Colonic mucosa (tissue), 4 donors: Measurements from ENCODE around the gene NTHL1. TPM values are rescaled to one million over a fixed set of nuclear protein-coding genes. Genes with fewer than 3 reads are reported as not detected.
"Not testable (repeated sequence)": the region's sequence is repeated elsewhere in the genome, so short reads cannot be mapped to it uniquely, and the experiment has no call there.

Source experiments
- DNase-seq: peaks from one replicate; pipeline ENCODE4 v3.0.0-alpha.2; 2020
- H3K27ac ChIP-seq: fragments of 200-600 bp; one replicate; pipeline ENCODE4 v1.8.0; 2021
- H3K27me3 ChIP-seq: fragments of 200-600 bp; one replicate; pipeline ENCODE4 v1.8.0; 2021
- H3K36me3 ChIP-seq: fragments of 200-600 bp; one replicate; pipeline ENCODE4 v1.8.0; 2021
- H3K4me1 ChIP-seq: fragments of 200-600 bp; one replicate; pipeline ENCODE4 v1.8.0; 2021; ENCODE audit warnings: mild to moderate bottlenecking
- H3K4me3 ChIP-seq: fragments of 200-600 bp; one replicate; pipeline ENCODE4 v1.8.0; 2021
- H3K9ac ChIP-seq, 2 donors: one replicate each; pipeline ENCODE4 v1.7.0; 2013; ENCODE audit warnings: control low read depth in 2 of 2, low read depth in 2 of 2, low read length in 2 of 2
- H3K9me3 ChIP-seq: fragments of 200-600 bp; one replicate; pipeline ENCODE4 v1.8.0; 2021
- CTCF ChIP-seq: fragments of 200-600 bp; IDR thresholded peaks from one replicate; pipeline ENCODE4 v1.8.0; 2022; ENCODE audit warnings: antibody characterized with exemption, mild to moderate bottlenecking
- intact Hi-C: fragments of 100-400 bp; cut with DNase I; formaldehyde crosslinking; loops from one replicate; pipeline ENCODE4 v1.14.1; 2022
- total RNA-seq, 2 donors: library from RNA; stranded (reverse); fragmentation: NEBNext Ultra II Directional in 1 of 2; extraction: Animal tissue kit (Norgen Biotek cat#: 25700) in 1 of 2; gene quantifications; one replicate each; pipeline ENCODE4 v1.2.1, GENCODE V29; 2021
- donor health status: healthy.
- donor health status: DM: no; HTN: no; CAD: no.
- donor health status: DM: no; HTN: no; CAD: no.

The NTHL1 gene
- total RNA-seq, 2 donors from 2014 or later: 30.1 to 96.8 TPM

DNA sequence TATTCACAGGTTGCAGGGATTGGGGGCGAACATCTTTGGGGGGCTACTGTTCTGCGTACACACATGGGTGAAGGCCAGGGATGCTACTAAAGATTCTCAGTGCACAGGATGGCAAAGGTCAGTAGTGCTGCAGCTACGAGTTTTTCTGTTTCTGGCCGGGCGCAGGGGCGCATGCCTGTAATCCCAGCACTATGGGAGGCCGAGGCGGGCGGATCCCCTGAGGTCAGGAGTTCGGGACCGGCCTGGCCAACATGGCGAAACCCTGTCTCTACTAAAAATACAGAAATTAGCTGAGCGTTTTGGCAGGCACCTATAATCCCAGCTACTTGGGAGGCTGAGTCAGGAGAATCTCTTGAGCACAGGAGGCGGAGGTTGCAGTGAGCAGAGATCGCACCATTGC lies 34.1 kb downstream of the NTHL1 start:
- Histone ChIP-seq H3K4me1 (peaks cover 2% of the 10 kb centered on the region), H3K27me3 (no peaks in the 10 kb centered on the region), H3K27ac (no peak overlapping the region), H3K9ac (no peak overlapping the region), H3K9me3 (no peaks in the 10 kb centered on the region), H3K36me3 (no peaks in the 10 kb centered on the region), H3K4me3 (no peak overlapping the region)
- TF ChIP-seq CTCF: no peak
- DNase-seq: no peak
- intact Hi-C loops: no loop called here

DNA sequence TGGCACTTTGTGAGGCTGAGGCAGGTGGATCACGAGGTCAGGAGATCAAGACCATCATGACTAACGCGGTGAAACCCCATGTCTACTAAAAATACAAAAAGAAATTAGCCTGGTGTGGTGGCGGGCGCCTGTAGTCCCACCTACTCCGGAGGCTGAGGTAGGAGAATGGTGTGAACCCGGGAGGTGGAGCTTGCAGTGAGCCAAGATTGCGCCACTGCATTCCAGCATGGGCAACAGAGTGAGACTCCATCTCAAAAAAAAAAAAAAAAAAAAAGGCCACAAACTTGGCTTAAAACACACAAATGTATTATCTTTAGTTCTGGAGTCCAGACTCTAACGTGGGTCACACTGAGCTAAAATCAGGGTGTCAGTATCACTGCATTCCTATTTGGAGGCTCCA lies 35.9 kb downstream of the NTHL1 start:
- H3K4me3 ChIP-seq, H3K27me3 ChIP-seq, intact Hi-C loops, H3K36me3 ChIP-seq, H3K9ac ChIP-seq, H3K9me3 ChIP-seq, DNase-seq, H3K27ac ChIP-seq: not testable (repeated sequence)
- peaks cover 16% of the 10 kb centered on the region for H3K4me1 ChIP-seq

- Histone ChIP-seq H3K27me3 (no peaks in the 10 kb centered on the region), H3K9ac (peak within 1 kb of the TSS; percentile 98), H3K4me3 (peak within 1 kb of the TSS; percentile 95), H3K36me3 (no peaks in the 10 kb centered on the region), H3K27ac (peak within 1 kb of the TSS; percentile 88), H3K4me1 (peaks cover 20% of the 10 kb centered on the region), H3K9me3 (no peaks in the 10 kb centered on the region)
- peak; percentile 79 for DNase-seq
- intact Hi-C loops: no loop called here
- no peak for TF ChIP-seq CTCF
Observed at GRCh38 chr16:2009791-2010510, 37.7 kb downstream of the NTHL1 start, which contains the start of gene ZNF598. Gene ZNF598, minus strand, starts transcription at chr16:2009821.

GRCh38 chr16:2009164-2009711 lies 38.4 kb downstream of the NTHL1 start:
- no peak for DNase-seq
- H3K9ac ChIP-seq: peak overlapping the region; percentile 98
- peak overlapping the region; percentile 95 for H3K4me3 ChIP-seq
- H3K9me3 ChIP-seq: no peaks in the 10 kb centered on the region
- TF ChIP-seq CTCF: no peak
- intact Hi-C loops: no loop called here
- H3K27ac ChIP-seq: peak overlapping the region; percentile 72
- H3K27me3 ChIP-seq: no peaks in the 10 kb centered on the region
- no peaks in the 10 kb centered on the region for H3K36me3 ChIP-seq
- H3K4me1 ChIP-seq: peaks cover 27% of the 10 kb centered on the region

DNA sequence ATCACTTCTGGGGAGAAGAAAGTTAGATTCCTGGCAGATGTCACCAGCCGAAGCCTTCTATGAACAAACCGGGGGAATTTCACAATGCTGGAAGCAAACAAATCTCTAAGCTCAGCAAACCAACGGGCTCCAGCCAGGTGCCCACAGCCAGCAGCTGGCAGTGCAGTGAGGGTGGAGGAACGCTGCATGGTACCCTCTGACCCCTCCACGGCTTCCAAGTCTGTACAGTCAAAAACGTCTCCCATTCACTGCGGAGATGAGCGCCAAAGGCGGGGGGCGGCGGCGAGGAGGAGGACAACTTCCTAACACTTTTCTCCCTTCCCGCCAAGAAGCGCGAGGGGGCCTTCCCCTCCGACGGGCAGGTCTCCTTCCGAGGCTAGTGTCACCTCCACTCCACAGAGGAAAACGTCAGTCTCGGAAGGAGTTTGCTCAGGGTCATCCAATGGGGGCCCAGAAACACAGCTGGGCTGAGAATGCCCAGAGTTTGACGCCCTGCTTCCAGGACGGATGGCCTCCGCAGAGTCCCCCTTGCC lies 38.9 kb downstream of the NTHL1 start:
- peaks cover 31% of the 10 kb centered on the region for H3K4me1 ChIP-seq
- H3K36me3 ChIP-seq: no peaks in the 10 kb centered on the region
- intact Hi-C loops: no loop called here
- no peak for TF ChIP-seq CTCF
- H3K9ac ChIP-seq: peak overlapping the region; percentile 98
- H3K27me3 ChIP-seq: no peaks in the 10 kb centered on the region
- peak overlapping the region; percentile 95 for H3K4me3 ChIP-seq
- peak; percentile 52 for DNase-seq
- H3K27ac ChIP-seq: peak overlapping the region; percentile 72
- no peaks in the 10 kb centered on the region for H3K9me3 ChIP-seq
